SU-DHL-6 (cell line): Measurements from ENCODE around the gene EMX1.

Experiments used
- H2AFZ ChIP-seq: fragments of 200-600 bp; sonication (generic); 2 replicates; pipeline ENCODE4 v1.6.1; 2014; ENCODE audit warnings: low read depth, mild to moderate bottlenecking, moderate library complexity, mixed read lengths, antibody characterized with exemption, low read length; ENCODE audit not compliant: severe bottlenecking
- H3F3A ChIP-seq: fragments of 200-600 bp; shearing (Covaris generic); 2 replicates; pipeline ENCODE4 v1.6.0; 2016; ENCODE audit warnings: antibody characterized with exemption, mild to moderate bottlenecking; ENCODE audit not compliant: insufficient read depth
- H3K27ac ChIP-seq: fragments of 200-600 bp; sonication (generic); 2 replicates; pipeline ENCODE4 v1.5.1; 2016; ENCODE audit warnings: low read depth, mild to moderate bottlenecking, low read length, moderate library complexity, mixed read lengths
- H3K27me3 ChIP-seq: fragments of 200-600 bp; sonication (generic), shearing (Covaris generic); 2 replicates; pipeline ENCODE4 v1.6.0; 2014; ENCODE audit warnings: mild to moderate bottlenecking, low read length
- H3K36me3 ChIP-seq: fragments of 200-600 bp; sonication (generic); 2 replicates; pipeline ENCODE4 v1.6.1; 2014; ENCODE audit warnings: mild to moderate bottlenecking, low read length, mixed read lengths
- H3K4me2 ChIP-seq: fragments of 300-600, 200-600 bp; shearing (Covaris generic), sonication (generic); 2 replicates; pipeline ENCODE4 v1.6.0; 2014; ENCODE audit warnings: low read length, low read depth, mild to moderate bottlenecking; ENCODE audit not compliant: poor library complexity, severe bottlenecking
- H3K4me3 ChIP-seq: fragments of 200-600 bp; sonication (generic); 2 replicates; pipeline ENCODE4 v1.5.1; 2014; ENCODE audit warnings: antibody characterized with exemption, low read length, mild to moderate bottlenecking, mixed read lengths; ENCODE audit not compliant: insufficient read depth, poor library complexity, severe bottlenecking
- H3K79me2 ChIP-seq: fragments of 200-600 bp; sonication (generic); 2 replicates; pipeline ENCODE4 v1.6.1; 2014; ENCODE audit warnings: mild to moderate bottlenecking, low read length, moderate library complexity; ENCODE audit not compliant: insufficient read depth
- H3K9ac ChIP-seq: fragments of 200-600 bp; sonication (generic); 2 replicates; pipeline ENCODE4 v1.7.0; 2014; ENCODE audit warnings: mild to moderate bottlenecking, low read length
- H3K9me2 ChIP-seq: fragments of 200-600 bp; sonication (generic); replicated peaks from 2 replicates; pipeline ENCODE4 v1.6.1; 2014; ENCODE audit warnings: low read length; ENCODE audit not compliant: insufficient read depth
- H3K9me3 ChIP-seq: fragments of 200-600 bp; sonication (generic); 2 replicates; pipeline ENCODE4 v1.6.1; 2014; ENCODE audit warnings: low read length, mixed read lengths; ENCODE audit not compliant: insufficient read depth
- H4K20me1 ChIP-seq: fragments of 200-600 bp; sonication (generic); 2 replicates; pipeline ENCODE4 v1.6.1; 2014; ENCODE audit warnings: low read depth, mild to moderate bottlenecking, antibody characterized with exemption, low read length, moderate library complexity, mixed read lengths
- EZH2phosphoT487 ChIP-seq: fragments of 200-600 bp; sonication (generic), shearing (Covaris generic); conservative IDR thresholded peaks from 2 replicates; pipeline ENCODE4 v1.6.1; 2018; ENCODE audit warnings: mild to moderate bottlenecking, antibody characterized with exemption, low read length, moderate library complexity, mixed read lengths
- TF ChIP-seq, protein P1 (sequence below): fragments of 200-600 bp; sonication (generic); IDR thresholded peaks from one replicate; pipeline ENCODE4 v1.5.1; 2017; ENCODE audit warnings: antibody characterized with exemption, mild to moderate bottlenecking, low read length, moderate library complexity; ENCODE audit not compliant: insufficient read depth, poor library complexity, severe bottlenecking

EMX1 gene

GRCh38 chr2:72969706-72970105 is 52.4 kb downstream of the EMX1 start:
- no peaks in the 10 kb centered on the region for H3K9me2 ChIP-seq
- no peaks in the 10 kb centered on the region for H3K79me2 ChIP-seq
- H3K4me2 ChIP-seq = no peak overlapping the region
- H3K27ac ChIP-seq = no peak overlapping the region
- no peak overlapping the region for H2AFZ ChIP-seq
- no peaks in the 10 kb centered on the region for H3K27me3 ChIP-seq
- H3K9ac ChIP-seq = no peak overlapping the region
- H3K36me3 ChIP-seq = no peaks in the 10 kb centered on the region
- no peaks in the 10 kb centered on the region for H3F3A ChIP-seq
- no peaks in the 10 kb centered on the region for H4K20me1 ChIP-seq
- TF ChIP-seq EZH2phosphoT487 = no peak
- H3K4me3 ChIP-seq = no peak overlapping the region
- H3K9me3 ChIP-seq = no peaks in the 10 kb centered on the region

- no peak overlapping the region for H3K4me3 ChIP-seq
- H3K9me2 ChIP-seq = no peaks in the 10 kb centered on the region
- no peaks in the 10 kb centered on the region for H3K27me3 ChIP-seq
- no peaks in the 10 kb centered on the region for H3K36me3 ChIP-seq
- TF ChIP-seq EZH2phosphoT487 = no peak
- TF ChIP-seq, protein P1, sequence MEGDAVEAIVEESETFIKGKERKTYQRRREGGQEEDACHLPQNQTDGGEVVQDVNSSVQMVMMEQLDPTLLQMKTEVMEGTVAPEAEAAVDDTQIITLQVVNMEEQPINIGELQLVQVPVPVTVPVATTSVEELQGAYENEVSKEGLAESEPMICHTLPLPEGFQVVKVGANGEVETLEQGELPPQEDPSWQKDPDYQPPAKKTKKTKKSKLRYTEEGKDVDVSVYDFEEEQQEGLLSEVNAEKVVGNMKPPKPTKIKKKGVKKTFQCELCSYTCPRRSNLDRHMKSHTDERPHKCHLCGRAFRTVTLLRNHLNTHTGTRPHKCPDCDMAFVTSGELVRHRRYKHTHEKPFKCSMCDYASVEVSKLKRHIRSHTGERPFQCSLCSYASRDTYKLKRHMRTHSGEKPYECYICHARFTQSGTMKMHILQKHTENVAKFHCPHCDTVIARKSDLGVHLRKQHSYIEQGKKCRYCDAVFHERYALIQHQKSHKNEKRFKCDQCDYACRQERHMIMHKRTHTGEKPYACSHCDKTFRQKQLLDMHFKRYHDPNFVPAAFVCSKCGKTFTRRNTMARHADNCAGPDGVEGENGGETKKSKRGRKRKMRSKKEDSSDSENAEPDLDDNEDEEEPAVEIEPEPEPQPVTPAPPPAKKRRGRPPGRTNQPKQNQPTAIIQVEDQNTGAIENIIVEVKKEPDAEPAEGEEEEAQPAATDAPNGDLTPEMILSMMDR = no peak
- H3K4me2 ChIP-seq = no peak overlapping the region
- no peaks in the 10 kb centered on the region for H3K79me2 ChIP-seq
- no peaks in the 10 kb centered on the region for H4K20me1 ChIP-seq
- H3K9me3 ChIP-seq = no peaks in the 10 kb centered on the region
- H3K9ac ChIP-seq = no peak overlapping the region
- H2AFZ ChIP-seq = no peak overlapping the region
- no peaks in the 10 kb centered on the region for H3F3A ChIP-seq
- no peak overlapping the region for H3K27ac ChIP-seq
Observed at GRCh38 chr2:72971036-72971435, 53.7 kb downstream of the EMX1 start.

GRCh38 chr2:72972352-72973136 is 55.2 kb downstream of the EMX1 start:
- H3K27ac ChIP-seq = no peak overlapping the region
- no peak overlapping the region for H3K4me2 ChIP-seq
- H3K9ac ChIP-seq = no peak overlapping the region

GRCh38 chr2:72973137-72973535 is 55.8 kb downstream of the EMX1 start:
- Histone ChIP-seq H3K36me3 (no peaks in the 10 kb centered on the region), H4K20me1 (no peaks in the 10 kb centered on the region), H3K79me2 (no peaks in the 10 kb centered on the region), H3K9me3 (no peaks in the 10 kb centered on the region), H3F3A (no peaks in the 10 kb centered on the region), H3K9ac (no peak overlapping the region), H2AFZ (no peak overlapping the region), H3K4me3 (no peak overlapping the region), H3K4me2 (no peak overlapping the region), H3K27me3 (no peaks in the 10 kb centered on the region), H3K9me2 (no peaks in the 10 kb centered on the region), H3K27ac (no peak overlapping the region)
- TF ChIP-seq, protein P1 = no peak

More at GRCh38 chr2:72972352-72973136, 55.2 kb downstream of the EMX1 start:
- Histone ChIP-seq H3K9me3 (no peaks in the 10 kb centered on the region), H4K20me1 (no peaks in the 10 kb centered on the region), H3K27me3 (no peaks in the 10 kb centered on the region), H3K4me3 (no peak overlapping the region), H3K79me2 (no peaks in the 10 kb centered on the region), H3K9me2 (no peaks in the 10 kb centered on the region), H2AFZ (no peak overlapping the region), H3F3A (no peaks in the 10 kb centered on the region), H3K36me3 (no peaks in the 10 kb centered on the region)
- TF ChIP-seq EZH2phosphoT487 = no peak
- TF ChIP-seq, protein P1 = no peak
